ENCODE results near the gene DCN.

DCN gene

GRCh38 chr12:91185421-91185820 lies 2.8 kb upstream of the DCN start:
- no peak for DNase-seq

- DNase-seq: no peak
These were observed 934 bp upstream of the DCN start for GRCh38 chr12:91183551-91183950.

GRCh38 chr12:91180582-91181395 lies 1.8 kb downstream of the DCN start:
- DNase-seq: peak; percentile 19

GRCh38 chr12:91179966-91180561 lies 2.6 kb downstream of the DCN start:
- no peak for DNase-seq

GRCh38 chr12:91179315-91179714 lies 3.3 kb downstream of the DCN start:
- DNase-seq: no peak

GRCh38 chr12:91178781-91179180 lies 3.8 kb downstream of the DCN start:
- DNase-seq: no peak

GRCh38 chr12:91178139-91178561 lies 4.5 kb downstream of the DCN start:
- DNase-seq: peak; percentile 65

GRCh38 chr12:91177381-91177780 lies 5.2 kb downstream of the DCN start:
- DNase-seq: no peak

- DNase-seq: no peak
These were observed 5.7 kb downstream of the DCN start for GRCh38 chr12:91176915-91177314.

GRCh38 chr12:91176358-91176757 lies 6.3 kb downstream of the DCN start:
- DNase-seq: no peak

GRCh38 chr12:91173124-91173523 lies 9.5 kb downstream of the DCN start:
- DNase-seq: no peak

- no peak for DNase-seq
These were observed 10.5 kb downstream of the DCN start for GRCh38 chr12:91172096-91172495.

- DNase-seq: no peak
These were observed 11.1 kb downstream of the DCN start for GRCh38 chr12:91171476-91171875.

GRCh38 chr12:91163116-91163515 lies 19.5 kb downstream of the DCN start:
- DNase-seq: no peak

GRCh38 chr12:91161009-91161408 lies 21.6 kb downstream of the DCN start:
- no peak for DNase-seq

GRCh38 chr12:91155990-91156389 lies 26.6 kb downstream of the DCN start:
- DNase-seq: no peak

- DNase-seq: no peak
These were observed 28.5 kb downstream of the DCN start for GRCh38 chr12:91154131-91154530.

GRCh38 chr12:91144053-91144452 lies 38.6 kb downstream of the DCN start:
- DNase-seq: no peak

GRCh38 chr12:91143206-91143605 lies 39.4 kb downstream of the DCN start:
- no peak for DNase-seq

- DNase-seq: no peak
These were observed 40.4 kb downstream of the DCN start for GRCh38 chr12:91142221-91142631.

GRCh38 chr12:91140026-91140931 lies 42.3 kb downstream of the DCN start:
- no peak for DNase-seq

- no peak for DNase-seq
These were observed 43.3 kb downstream of the DCN start for GRCh38 chr12:91139286-91139685.

- no peak for DNase-seq
These were observed 44.2 kb downstream of the DCN start for GRCh38 chr12:91138337-91138920.
